Uterus (tissue), 2 donors: ENCODE data around the gene JAZF1.

Experiments
- CTCF ChIP-seq, 4 experiments: fragments of 200-600 bp in 2 of 4; fragments of 450-650 bp in 2 of 4; sonication (generic) in 2 of 4; IDR thresholded peaks; one replicate each; pipeline ENCODE4 v1.5.1; 2016 to 2019; ENCODE audit warnings: antibody characterized with exemption in 4 of 4, mild to moderate bottlenecking in 2 of 4, moderate library complexity in 1 of 4
- POLR2A ChIP-seq, 2 donors: fragments of 450-650 bp; IDR thresholded peaks; one replicate each; pipeline ENCODE4 v1.6.1; 2016; ENCODE audit warnings: antibody characterized with exemption in 2 of 2, mild to moderate bottlenecking in 1 of 2, moderate library complexity in 1 of 2

- TF ChIP-seq CTCF (IDR thresholded peaks at IDR 0.05) (no peak), POLR2A (IDR thresholded peaks at IDR 0.05) (no peak)
Observed at GRCh38 chr7:28126410-28127041, 54.1 kb downstream of the JAZF1 start.
